H9 (cell line): ENCODE results near the gene HSD17B8. TPM values are rescaled to one million over a fixed set of nuclear protein-coding genes. Genes with fewer than 3 reads are reported as not detected.

Source experiments
- DNase-seq: peaks from one replicate; pipeline ENCODE4 v3.0.0-alpha.2; 2017
- H2AFZ ChIP-seq: one replicate; pipeline ENCODE4 v1.6.1; 2013; ENCODE audit warnings: mild to moderate bottlenecking, low read length, control low read depth, moderate library complexity
- H2AK5ac ChIP-seq: 2 replicates; pipeline ENCODE4 v1.6.1; 2013; ENCODE audit warnings: low read length, control low read depth, mixed read lengths; ENCODE audit not compliant: insufficient read length
- H2BK120ac ChIP-seq: one replicate; pipeline ENCODE4 v1.6.1; 2013; ENCODE audit warnings: low read depth, mild to moderate bottlenecking, low read length, control low read depth, inconsistent platforms; ENCODE audit not compliant: poor library complexity, severe bottlenecking
- H2BK12ac ChIP-seq: 2 replicates; pipeline ENCODE4 v1.6.1; 2013; ENCODE audit warnings: low read length, control low read depth, mixed read lengths, low read depth; ENCODE audit not compliant: insufficient read length
- H2BK15ac ChIP-seq: 2 replicates; pipeline ENCODE4 v1.6.1; 2013; ENCODE audit warnings: low read depth, low read length, control low read depth
- H2BK20ac ChIP-seq: one replicate; pipeline ENCODE4 v1.6.1; 2013; ENCODE audit warnings: low read depth, mild to moderate bottlenecking, low read length, control low read depth, inconsistent platforms; ENCODE audit not compliant: poor library complexity, severe bottlenecking
- H2BK5ac ChIP-seq: 2 replicates; pipeline ENCODE4 v1.6.1; 2013; ENCODE audit warnings: low read length, control low read depth, mixed read lengths; ENCODE audit not compliant: insufficient read length
- H3K14ac ChIP-seq: 2 replicates; pipeline ENCODE4 v1.6.1; 2013; ENCODE audit warnings: low read length, control low read depth; ENCODE audit not compliant: insufficient read depth
- H3K18ac ChIP-seq: 2 replicates; pipeline ENCODE4 v1.6.1; 2013; ENCODE audit warnings: low read depth, mild to moderate bottlenecking, mixed read lengths, low read length, control low read depth; ENCODE audit not compliant: insufficient read length
- H3K23ac ChIP-seq: 2 replicates; pipeline ENCODE4 v1.6.1; 2013; ENCODE audit warnings: low read length, control low read depth, mixed read lengths, low read depth; ENCODE audit not compliant: insufficient read length
- H3K23me2 ChIP-seq: 2 replicates; pipeline ENCODE4 v1.6.1; 2013; ENCODE audit warnings: low read depth, mild to moderate bottlenecking, mixed read lengths, low read length, control low read depth; ENCODE audit not compliant: insufficient read length, poor library complexity, severe bottlenecking
- H3K27ac ChIP-seq: 2 replicates; pipeline ENCODE4 v1.5.1; 2013; ENCODE audit warnings: low read length, control low read depth, mixed read lengths, low read depth; ENCODE audit not compliant: insufficient read length
- H3K27me3 ChIP-seq: 2 replicates; pipeline ENCODE4 v1.6.1; 2013; ENCODE audit warnings: low read length, control low read depth, inconsistent platforms; ENCODE audit not compliant: insufficient read depth
- H3K4ac ChIP-seq: 2 replicates; pipeline ENCODE4 v1.6.1; 2013; ENCODE audit warnings: low read depth, mild to moderate bottlenecking, control low read depth, inconsistent platforms, low read length, moderate library complexity
- H3K4me1 ChIP-seq: 2 replicates; pipeline ENCODE4 v1.6.1; 2013; ENCODE audit warnings: low read length, control low read depth, inconsistent platforms; ENCODE audit not compliant: insufficient read depth
- H3K4me2 ChIP-seq: 2 replicates; pipeline ENCODE4 v1.6.1; 2013; ENCODE audit warnings: low read length, control low read depth, mixed read lengths; ENCODE audit not compliant: insufficient read length, insufficient read depth
- H3K56ac ChIP-seq: 2 replicates; pipeline ENCODE4 v1.6.1; 2013; ENCODE audit warnings: low read depth, mild to moderate bottlenecking, mixed read lengths, low read length, control low read depth; ENCODE audit not compliant: insufficient read length
- H3K79me1 ChIP-seq: 2 replicates; pipeline ENCODE4 v1.6.1; 2013; ENCODE audit warnings: low read depth, mild to moderate bottlenecking, moderate library complexity, low read length, control low read depth, inconsistent platforms; ENCODE audit not compliant: insufficient read depth, poor library complexity, severe bottlenecking
- H3K79me2 ChIP-seq: 2 replicates; pipeline ENCODE4 v1.6.1; 2013; ENCODE audit warnings: low read length, control low read depth, inconsistent platforms; ENCODE audit not compliant: insufficient read depth
- H3K9ac ChIP-seq: 2 replicates; pipeline ENCODE4 v1.6.1; 2013; ENCODE audit warnings: low read length, control low read depth, mixed read lengths; ENCODE audit not compliant: insufficient read length; ENCODE audit errors: extremely low read depth
- H3K9me3 ChIP-seq: one replicate; pipeline ENCODE4 v1.6.1; 2013; ENCODE audit warnings: low read depth, low read length, inconsistent platforms; ENCODE audit not compliant: control insufficient read depth
- H3T11ph ChIP-seq: one replicate; pipeline ENCODE4 v1.6.1; 2013; ENCODE audit warnings: mild to moderate bottlenecking, low read length, control low read depth, inconsistent platforms
- H4K20me1 ChIP-seq: one replicate; pipeline ENCODE4 v1.6.1; 2013; ENCODE audit not compliant: control insufficient read depth, insufficient read length, insufficient read depth
- H4K5ac ChIP-seq: 2 replicates; pipeline ENCODE4 v1.6.1; 2013; ENCODE audit warnings: low read depth, mild to moderate bottlenecking, mixed read lengths, low read length, control low read depth; ENCODE audit not compliant: insufficient read length
- H4K8ac ChIP-seq: replicated peaks from 2 replicates; pipeline ENCODE4 v1.6.1; 2013; ENCODE audit warnings: low read length, control low read depth, mixed read lengths, low read depth; ENCODE audit not compliant: insufficient read length
- H4K91ac ChIP-seq: 2 replicates; pipeline ENCODE4 v1.6.1; 2013; ENCODE audit warnings: low read depth, mild to moderate bottlenecking, moderate library complexity, mixed read lengths, low read length, control low read depth; ENCODE audit not compliant: insufficient read length
- H3K27ac Mint-ChIP-seq, 3 experiments: 2 replicates in 2 of 3; 3 replicates in 1 of 3; pipeline ENCODE4 v1.8.0; 2020 to 2021; ENCODE audit warnings: mixed read lengths in 3 of 3, mild to moderate bottlenecking in 1 of 3, moderate library complexity in 1 of 3
- H3K27me3 Mint-ChIP-seq: 2 replicates; pipeline ENCODE4 v1.8.0; 2021; ENCODE audit warnings: low read depth, mild to moderate bottlenecking, moderate library complexity, mixed read lengths
- H3K36me3 Mint-ChIP-seq, 3 experiments: 2 replicates in 2 of 3; 3 replicates in 1 of 3; pipeline ENCODE4 v1.8.0; 2020 to 2021; ENCODE audit warnings: low read depth in 3 of 3, mixed read lengths in 3 of 3; ENCODE audit not compliant: insufficient read depth in 1 of 3
- H3K4me1 Mint-ChIP-seq, 2 experiments: 2 replicates each; pipeline ENCODE4 v1.8.0; 2020; ENCODE audit warnings: mixed read lengths in 2 of 2
- H3K4me3 Mint-ChIP-seq, 2 experiments: 2 replicates in 1 of 2; 3 replicates in 1 of 2; pipeline ENCODE4 v1.8.0; 2020 to 2021; ENCODE audit warnings: mild to moderate bottlenecking in 2 of 2, mixed read lengths in 2 of 2, moderate library complexity in 1 of 2
- H3K9me3 Mint-ChIP-seq, 2 experiments: 2 replicates in 1 of 2; 3 replicates in 1 of 2; pipeline ENCODE4 v1.8.0; 2020; ENCODE audit warnings: mild to moderate bottlenecking in 2 of 2, mixed read lengths in 2 of 2, moderate library complexity in 1 of 2
- CTCF ChIP-seq: fragments of 200-600 bp; sonication (generic); conservative IDR thresholded peaks from 3 replicates; pipeline ENCODE4 v1.8.0; 2021; ENCODE audit warnings: antibody characterized with exemption, mild to moderate bottlenecking
- WGBS: extraction: QIAGEN DNeasy Blood & Tissue Kit; methylation state at CpG from one replicate; pipeline ENCODE4 v1.1.7; 2013; ENCODE audit warnings: missing lambda C conversion rate, low lambda C conversion rate, mixed read lengths; ENCODE audit not compliant: insufficient read length; ENCODE audit errors: extremely low coverage; 5-methylcytosine and 5-hydroxymethylcytosine counted together
- total RNA-seq: library from RNA; stranded (reverse); gene quantifications from 2 replicates; pipeline ENCODE4 v1.2.1, GENCODE V29; 2021

Gene HSD17B8
- total RNA-seq, 1 experiment from 2014 or later: 7.1 TPM

DNA sequence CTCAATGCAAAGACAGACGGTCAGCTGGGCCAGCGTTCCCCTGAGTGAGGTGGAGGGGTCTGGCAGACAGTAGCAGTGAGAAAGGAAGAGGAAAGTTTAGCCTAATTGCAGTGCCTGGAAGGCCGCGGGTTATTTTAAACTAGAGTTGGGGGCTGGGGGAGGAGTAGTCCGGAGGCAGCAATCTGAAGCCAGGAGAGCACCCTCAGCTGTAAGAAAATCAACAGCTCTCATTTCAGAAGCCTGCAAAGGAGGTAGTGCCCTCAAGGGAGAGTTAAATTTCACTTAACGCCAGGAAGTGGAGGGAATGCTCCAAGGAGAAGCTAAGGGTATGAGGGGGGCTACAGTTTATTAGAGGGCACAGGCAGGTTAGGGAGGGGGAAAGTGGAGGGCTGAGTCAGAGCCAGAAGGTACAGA is 30.8 kb downstream of the HSD17B8 start:
- H3K56ac ChIP-seq: no peak overlapping the region
- H3K79me1 ChIP-seq: no peaks in the 10 kb centered on the region
- H2BK5ac ChIP-seq: no peak overlapping the region
- no peak overlapping the region for H3K18ac ChIP-seq
- H4K91ac ChIP-seq: no peak overlapping the region
- no peak overlapping the region for H2AK5ac ChIP-seq
- H4K5ac ChIP-seq: no peak overlapping the region
- H2AFZ ChIP-seq: no peak overlapping the region
- no peak for TF ChIP-seq CTCF
- H3K14ac ChIP-seq: no peak overlapping the region
- no peak overlapping the region for H2BK12ac ChIP-seq
- no peak overlapping the region for H2BK120ac ChIP-seq
- no peak overlapping the region for H2BK15ac ChIP-seq
- no peak overlapping the region for H3K9ac ChIP-seq
- H3K4me1 ChIP-seq: peaks cover 3% of the 10 kb centered on the region; the same call in 1 of the 2 replicates
- no peak for DNase-seq
- Mint-ChIP-seq H3K4me3 (peak overlapping the region in 1 of 2 experiments; percentile 22; a peak in 2 of 5 replicates), H3K36me3 (no peaks in the 10 kb centered on the region), H3K9me3 (no peaks in the 10 kb centered on the region), H3K4me1 (peaks cover 11% of the 10 kb centered on the region in 2 experiments), H3K27ac (no peak overlapping the region; a peak in 1 of 7 replicates), H3K27me3 (peaks cover 60% of the 10 kb centered on the region)
- no peaks in the 10 kb centered on the region for H4K20me1 ChIP-seq
- H3K9me3 ChIP-seq: no peaks in the 10 kb centered on the region
- no peak overlapping the region for H3K4ac ChIP-seq
- no peak overlapping the region for H3K23ac ChIP-seq
- no peak overlapping the region for H2BK20ac ChIP-seq
- H4K8ac ChIP-seq: no peak overlapping the region
- no CpG with 5 or more reads among the region's 6 CpGs for WGBS
- H3K27me3 ChIP-seq: no peaks in the 10 kb centered on the region
- H3K4me2 ChIP-seq: no peak overlapping the region
- H3K79me2 ChIP-seq: no peaks in the 10 kb centered on the region
- no peaks in the 10 kb centered on the region for H3K23me2 ChIP-seq
- H3T11ph ChIP-seq: no peak overlapping the region
- H3K27ac ChIP-seq: no peak overlapping the region
